NCI-H1436 (cell line): Measurements from ENCODE around the gene NOPCHAP1.
"Not testable (repeated sequence)": the region's sequence is repeated elsewhere in the genome, so short reads cannot be mapped to it uniquely, and the experiment has no call there.

Source experiments
- DNase-seq: peaks from one replicate; lab custom pipeline; 2025; lab: John Stamatoyannopoulos, UW

The NOPCHAP1 gene

DNA sequence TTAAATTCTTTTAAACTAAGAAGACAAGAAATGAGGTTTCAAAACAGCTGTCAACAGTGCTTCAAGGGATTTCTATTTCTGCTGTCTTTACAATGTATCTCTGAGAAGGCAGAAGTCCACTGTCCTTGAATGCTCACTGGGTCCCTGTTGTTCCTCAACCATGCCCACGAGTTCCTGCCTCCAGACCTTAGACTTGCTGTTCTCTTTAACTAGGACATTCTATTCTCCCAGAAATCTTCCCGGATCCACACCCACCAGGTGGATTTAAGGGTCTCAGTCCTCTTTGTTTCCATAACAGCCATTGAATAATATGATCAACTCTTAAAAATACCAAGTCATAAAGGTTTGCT lies 21.3 kb upstream of the NOPCHAP1 start:
- DNase-seq, result no peak

DNA sequence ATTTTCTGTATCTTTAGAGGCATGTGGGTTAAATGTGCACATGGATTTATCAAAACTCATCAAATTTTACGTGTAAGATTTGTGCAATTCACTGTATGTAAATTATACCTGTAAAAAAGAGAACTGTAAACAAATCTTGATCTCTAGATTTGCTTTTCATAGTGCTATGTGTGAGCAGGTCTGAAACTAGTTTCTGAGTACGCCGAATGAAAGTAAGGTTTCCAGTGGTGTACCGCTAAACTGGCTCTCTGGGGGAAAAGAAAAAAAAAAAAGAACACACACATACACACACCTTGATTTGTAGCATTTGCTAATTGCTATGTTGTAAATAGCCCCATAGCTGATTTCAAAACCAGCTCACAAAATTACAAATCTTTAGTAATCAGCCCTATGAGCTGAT lies 19.4 kb upstream of the NOPCHAP1 start:
- no peak for DNase-seq

DNA sequence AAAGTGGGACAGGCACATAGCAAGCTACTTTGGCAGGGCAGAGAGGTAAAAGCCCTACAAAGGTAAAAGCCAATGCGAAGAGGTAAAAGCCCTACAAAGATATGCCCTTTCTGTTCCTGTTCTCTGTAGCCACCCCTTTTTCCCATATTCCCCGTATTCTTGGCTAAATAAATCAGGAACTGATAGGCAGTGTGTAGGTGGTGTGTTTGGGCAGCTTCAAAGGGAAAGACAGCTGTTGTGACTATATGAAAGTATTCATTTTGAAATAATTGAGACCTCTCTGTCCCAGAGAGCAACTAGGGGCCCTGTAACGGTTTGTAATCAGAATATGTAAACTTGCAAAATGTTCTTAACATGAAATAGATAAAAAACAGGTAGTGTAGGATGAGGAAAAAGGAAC lies 16.8 kb upstream of the NOPCHAP1 start:
- no peak for DNase-seq

DNA sequence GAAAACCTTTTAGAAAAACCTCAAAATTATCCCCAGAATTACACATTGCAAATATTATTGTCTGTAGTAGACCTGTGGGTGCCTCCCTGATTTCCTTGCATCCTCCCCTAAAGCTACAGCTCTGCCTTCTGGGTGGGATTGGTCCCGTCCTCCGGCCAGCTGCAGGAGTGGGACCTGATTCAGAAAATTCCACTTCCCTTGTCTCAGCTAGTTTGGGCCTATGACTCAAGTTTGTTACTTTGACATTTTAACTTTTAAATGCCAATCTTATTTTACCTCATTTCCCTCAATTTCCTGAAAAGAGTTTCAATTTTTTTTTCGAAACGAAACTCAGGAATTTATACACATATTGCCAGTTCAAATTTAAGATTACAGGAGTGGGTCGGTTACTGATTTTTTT lies 14.8 kb upstream of the NOPCHAP1 start:
- DNase-seq, result no peak

DNA sequence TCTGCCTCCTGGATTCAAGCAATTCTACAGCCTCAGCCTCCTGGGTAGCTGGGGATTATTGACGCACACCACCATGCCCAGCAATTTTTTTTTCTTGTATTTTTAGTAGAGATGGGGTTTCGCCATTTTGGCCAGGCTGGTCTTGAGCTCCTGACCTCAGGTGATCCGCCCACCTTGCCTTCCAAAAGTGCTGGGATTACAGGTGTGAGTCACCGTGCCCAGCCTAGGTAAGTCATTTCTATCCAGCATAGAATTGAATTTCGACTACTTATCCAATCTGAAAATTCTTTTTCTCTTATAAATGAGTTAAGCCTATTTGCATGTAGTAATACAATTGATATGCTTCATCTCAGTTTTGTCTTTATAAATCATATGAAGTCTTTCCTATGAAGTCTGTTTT lies 12.9 kb upstream of the NOPCHAP1 start:
- no peak for DNase-seq

DNA sequence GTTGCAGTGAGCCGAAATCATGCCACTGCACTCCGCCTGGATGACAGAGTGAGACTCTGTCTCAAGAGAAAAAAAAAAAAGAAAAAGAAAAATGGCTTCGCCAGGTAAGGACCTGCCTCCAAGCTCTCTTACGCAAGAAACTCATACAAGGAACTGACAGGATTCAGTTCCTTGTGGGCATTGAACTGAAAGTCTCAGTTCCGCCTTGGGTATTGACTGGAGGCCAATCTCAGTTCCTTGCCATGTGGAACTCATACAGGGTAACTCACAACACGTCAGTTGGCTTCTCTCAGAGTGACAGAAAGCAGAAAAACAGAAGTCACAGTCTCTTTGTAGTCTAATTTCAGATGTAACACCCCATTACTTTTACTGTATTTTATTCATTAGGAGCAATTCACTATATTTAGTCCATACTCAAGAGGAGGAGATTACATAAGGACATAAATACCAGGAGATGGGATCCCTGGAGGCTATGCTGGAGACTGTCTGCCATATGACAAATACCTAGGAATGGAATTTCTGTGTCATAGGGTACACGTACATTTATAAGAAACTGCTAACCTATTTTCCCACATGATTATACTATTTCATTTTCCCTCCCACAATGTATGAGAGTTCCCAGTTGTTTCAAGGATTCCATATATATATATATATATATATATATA lies 11.4 kb upstream of the NOPCHAP1 start:
- no peak for DNase-seq

DNA sequence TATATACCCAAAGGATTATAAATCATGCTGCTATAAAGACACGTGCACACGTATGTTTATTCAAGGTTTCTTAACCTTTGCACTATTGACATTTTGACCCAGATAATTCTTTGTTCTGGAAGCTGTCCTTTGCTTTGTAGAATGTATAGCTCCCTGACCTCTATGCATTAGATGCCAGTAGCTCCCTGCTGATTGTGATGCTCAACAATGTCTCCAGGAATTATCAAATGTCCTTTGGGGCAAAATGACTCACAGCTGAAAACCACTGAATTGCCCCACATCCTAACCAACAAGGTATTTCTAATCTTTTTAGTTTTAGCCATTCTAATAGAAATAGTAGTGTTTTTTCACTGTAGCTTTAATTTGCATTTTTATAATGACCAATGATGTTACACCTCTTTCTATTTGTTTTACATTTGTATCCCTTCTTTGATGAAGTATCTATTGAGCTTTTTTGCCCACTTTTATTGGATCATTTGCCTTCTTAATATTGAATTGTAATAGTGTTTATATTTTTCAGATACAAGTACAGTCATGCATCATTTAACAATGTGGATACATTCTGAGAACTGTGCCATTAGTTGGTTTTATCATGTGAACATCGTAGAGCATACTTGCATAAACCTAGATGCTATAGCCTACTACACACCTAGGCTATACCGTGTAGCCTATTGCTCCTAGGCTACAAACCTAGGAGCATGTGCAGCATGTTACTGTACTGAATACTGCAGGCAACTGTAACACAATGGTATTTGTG lies 10.4 kb upstream of the NOPCHAP1 start:
- no peak for DNase-seq

DNA sequence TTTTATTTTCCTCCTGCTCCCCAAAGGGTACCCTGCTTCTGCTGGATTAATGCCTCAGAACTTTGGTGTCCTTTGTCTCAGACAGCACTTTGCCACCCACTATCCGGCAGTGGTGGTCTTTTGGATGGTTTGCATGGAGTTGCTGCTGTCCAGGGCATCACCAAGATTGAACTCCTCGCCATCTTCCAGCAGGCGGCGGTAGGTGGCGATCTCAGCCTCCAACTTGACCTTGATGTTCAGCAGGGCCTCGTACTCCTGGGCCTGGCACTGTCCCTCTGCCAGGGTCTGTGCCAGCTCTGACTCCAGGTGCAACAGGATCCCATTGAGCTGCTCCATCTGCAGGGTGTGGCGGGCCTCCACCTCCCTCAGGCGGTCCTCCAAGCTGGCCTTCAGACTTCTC lies 9.4 kb upstream of the NOPCHAP1 start:
- DNase-seq, result no peak

DNA sequence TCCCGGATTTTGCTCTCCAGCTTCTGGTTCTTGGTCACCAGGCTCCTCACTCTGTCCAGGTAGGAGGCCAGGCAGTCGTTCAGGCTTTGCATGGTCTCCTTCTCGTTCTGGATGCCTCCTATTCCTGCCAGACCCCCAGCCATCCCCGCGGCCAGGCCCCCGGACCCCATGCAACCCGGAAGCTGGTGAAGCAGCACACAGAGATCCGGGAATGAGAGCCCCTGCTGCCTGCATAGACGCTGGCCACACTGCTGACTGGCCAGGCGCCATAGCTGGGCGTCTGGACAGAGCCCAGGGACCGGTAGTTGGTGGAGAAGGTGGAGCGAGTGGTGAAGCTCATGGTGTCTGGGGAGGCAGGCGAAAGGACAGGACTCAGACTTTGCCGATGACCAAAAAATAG lies 8.4 kb upstream of the NOPCHAP1 start:
- DNase-seq, result not testable (repeated sequence)

DNA sequence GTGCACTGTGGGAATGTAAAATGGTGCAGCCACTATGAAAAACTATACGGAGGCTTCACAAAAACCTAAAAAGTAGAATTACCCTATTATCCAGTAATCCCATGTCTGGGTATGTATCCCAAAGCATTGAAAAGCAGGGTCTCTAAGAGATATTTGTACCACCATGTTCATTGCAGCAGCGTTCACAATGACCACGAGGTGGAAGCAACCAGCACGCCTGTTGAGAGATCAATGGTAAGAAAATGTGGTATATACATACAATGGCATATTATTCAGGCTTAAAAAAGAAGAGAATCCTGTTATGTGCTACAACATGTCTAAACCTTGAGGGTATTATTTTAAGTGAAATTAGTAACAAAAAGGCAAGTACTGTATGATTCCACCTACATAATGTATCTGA lies 910 bp upstream of the NOPCHAP1 start:
- DNase-seq, result no peak

DNA sequence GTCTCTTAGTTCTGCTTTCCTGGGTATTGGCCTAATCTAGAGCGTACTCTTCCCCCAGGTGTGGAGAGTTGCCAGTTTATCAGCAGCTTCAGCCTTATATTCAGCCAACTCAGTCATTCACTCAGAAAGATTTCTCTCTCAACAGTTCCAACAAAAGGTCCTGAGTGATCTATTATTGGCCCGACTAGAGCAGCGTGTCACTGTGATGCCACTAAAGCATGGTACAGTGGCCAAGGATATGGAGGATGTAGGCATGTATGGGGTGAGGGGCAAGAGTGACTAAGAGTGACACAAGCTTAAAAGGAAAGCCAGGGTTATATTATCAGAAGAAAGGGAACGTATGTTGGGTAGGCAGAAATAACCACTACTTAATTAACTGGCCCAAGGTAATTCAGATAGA lies 4.8 kb downstream of the NOPCHAP1 start:
- no peak for DNase-seq

DNA sequence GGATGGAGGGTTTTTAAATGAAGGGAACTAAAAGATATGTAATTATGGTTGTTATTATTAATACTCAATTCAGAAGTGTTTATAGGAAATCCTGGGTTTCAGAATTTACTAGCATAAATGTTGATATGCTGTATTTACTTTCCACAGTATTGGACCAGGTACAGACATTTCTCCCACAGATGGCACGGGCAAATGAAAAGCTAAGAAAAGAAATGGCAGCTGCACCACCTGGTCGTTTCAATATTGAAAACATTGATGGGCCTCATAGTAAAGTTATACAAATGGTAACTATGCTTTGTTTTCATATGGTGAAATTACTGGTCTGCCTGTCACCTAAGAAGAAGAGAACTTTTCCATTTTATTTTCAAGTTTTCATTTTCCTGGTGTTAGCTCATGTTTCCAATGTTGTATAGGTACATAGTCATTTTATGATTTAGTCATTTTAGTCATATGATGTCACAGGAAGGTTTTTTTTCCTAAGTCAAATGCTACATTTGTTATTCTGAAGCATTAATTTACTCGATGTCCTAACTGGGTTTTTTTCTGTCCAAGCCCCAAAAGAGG lies 5.5 kb downstream of the NOPCHAP1 start:
- DNase-seq, result no peak

DNA sequence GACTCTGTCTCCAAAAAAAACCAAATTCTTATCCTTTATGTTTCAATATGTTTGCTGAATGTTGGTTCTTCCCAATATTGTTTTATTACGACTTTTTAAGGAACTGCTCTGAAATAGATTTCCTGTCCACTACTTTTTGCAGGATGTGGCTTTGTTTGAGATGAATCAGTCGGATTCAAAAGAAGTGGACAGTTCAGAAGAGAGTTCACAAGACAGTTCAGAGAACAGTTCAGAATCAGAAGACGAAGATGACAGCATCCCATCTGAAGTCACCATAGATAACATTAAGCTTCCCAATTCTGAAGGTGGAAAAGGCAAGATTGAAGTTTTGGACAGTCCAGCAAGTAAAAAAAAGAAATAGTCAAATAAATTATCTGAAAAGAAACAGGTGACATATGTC lies 8.2 kb downstream of the NOPCHAP1 start:
- DNase-seq, result no peak

DNA sequence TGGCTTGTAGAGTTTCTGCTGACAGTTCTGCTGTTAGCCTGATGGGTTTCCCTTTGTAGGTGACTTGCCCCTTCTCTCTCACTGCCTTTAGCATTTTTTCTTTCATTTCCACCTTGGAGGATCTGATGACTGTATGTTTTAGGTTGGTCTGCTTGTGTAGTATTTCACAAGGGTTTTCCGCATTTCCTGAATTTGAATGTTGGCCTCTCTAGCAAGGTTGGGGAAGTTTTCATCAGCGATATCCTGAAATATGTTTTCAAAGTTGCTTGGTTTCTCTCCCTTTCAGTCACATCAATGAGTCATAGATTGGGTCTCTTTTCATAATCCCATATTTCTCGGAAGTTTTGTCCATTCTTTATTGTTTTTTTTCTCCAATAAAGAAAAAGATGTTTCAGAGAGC lies 11.4 kb downstream of the NOPCHAP1 start:
- no peak for DNase-seq

DNA sequence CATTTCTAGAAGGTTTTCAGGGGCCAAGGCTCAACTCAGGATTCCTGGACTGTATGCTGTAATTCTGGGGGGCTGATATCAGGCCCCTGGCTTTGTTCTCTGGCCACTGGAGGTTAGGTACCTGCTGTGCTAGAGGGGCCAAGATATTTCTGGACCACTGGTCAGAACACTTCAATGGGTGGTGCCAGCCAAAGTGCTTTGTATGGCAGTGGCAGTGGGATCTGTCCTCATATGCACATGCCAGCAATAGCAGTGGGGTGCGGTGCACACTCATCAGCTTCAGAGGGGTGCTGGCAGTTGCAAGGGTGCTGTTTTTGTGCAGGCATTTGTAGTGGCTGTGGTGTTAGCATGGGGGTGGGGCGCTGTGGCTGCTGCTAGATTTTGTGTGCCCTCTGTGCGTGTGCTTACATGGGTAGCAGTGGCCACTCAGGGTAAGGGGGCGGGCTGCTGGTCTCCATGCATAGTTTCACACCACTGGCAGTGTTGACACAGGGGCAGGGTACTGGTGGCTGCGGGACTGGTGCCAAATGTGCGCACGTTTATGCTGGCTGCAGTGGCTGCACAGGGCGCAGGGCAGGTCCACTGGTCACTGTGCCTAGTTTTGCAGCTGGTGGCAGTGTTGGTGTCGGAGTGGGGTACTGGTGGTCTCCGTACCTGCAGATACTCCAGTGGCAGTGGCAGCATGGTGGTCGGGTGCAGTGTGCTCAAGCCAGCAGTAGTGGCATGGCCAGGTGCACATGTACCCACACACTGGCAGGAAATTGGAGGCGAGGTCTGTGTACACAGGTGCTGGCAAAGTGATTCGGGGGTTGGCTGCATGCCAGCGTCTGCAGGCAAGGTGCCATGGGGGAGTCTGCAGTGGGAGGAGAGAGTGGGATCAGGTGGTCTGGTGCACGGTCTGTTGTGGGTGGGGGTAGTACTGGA lies 12.6 kb downstream of the NOPCHAP1 start:
- DNase-seq, result peak; percentile 86

DNA sequence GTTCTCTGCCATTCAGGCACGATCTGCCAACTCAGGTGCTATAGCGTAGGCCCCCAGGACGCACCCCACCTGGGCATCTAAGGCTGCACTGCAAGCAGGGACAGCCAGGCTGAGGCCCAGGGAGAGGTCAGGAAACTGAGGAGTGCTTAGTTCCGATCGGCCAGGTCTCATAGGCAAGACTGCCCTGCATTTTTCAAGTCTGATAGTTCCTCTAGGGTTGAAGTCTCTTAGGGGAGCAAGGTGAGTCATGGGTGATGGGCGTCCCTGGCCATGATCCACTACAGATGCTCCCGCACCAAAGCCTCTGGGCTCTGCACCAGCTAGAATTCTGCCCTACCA lies 13.2 kb downstream of the NOPCHAP1 start:
- DNase-seq, result no peak

DNA sequence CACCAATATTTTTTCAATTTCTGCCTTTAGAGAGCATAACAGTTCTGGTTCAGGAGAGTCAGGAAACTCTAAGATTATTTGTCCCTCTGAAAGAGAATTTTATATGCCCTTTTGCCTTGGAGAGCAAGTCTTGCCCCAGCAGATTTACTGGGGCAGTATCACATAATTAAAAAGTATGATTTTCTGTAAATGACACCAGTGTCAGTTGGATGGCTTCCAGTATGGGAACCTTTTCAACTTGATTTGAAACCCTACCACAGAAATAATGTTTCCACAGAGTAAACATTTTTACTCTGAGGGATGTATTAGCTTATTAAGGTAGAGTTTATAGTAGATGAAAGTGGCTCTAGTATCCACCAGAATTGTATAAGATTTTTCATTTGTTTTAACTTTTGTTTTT lies 15.4 kb downstream of the NOPCHAP1 start:
- DNase-seq, result no peak

DNA sequence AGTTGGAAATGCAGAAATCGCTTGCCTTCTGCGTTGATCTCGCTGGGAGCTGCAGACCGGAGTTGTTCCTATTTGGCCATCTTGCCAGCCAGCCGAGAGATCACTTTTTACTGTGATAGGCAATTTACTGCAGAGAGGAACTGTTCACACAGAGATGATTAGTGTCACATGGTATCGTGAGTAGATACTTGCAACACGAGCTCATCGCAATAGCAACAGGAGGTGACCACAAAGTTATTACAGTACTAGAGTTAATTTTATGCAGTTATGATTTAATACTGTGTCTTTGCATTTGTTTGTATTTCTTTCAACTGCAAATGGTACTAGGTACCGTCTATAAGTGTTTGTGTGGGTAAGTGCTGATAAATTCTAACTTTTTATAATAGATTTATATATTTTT lies 27.8 kb downstream of the NOPCHAP1 start:
- DNase-seq, result no peak

DNA sequence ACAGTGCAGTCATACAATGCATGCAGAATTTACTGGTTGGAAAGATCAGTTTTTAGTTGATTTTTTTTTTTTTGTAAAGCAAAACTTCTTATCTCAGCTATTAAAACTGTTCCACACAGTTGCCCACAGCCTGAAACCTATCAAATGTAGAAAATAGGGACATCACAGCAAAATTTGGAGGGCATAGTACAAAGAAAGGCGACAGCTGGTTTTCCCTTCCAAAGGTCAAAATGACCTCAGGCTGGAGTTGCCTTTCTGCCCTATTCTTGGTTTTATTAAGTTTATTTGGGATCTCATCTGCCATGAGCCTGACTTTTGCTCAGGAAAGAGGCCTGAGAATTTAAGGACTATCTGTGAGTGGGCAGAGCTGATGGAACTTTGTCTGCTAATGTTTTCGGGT lies 28.5 kb downstream of the NOPCHAP1 start:
- DNase-seq, result no peak

DNA sequence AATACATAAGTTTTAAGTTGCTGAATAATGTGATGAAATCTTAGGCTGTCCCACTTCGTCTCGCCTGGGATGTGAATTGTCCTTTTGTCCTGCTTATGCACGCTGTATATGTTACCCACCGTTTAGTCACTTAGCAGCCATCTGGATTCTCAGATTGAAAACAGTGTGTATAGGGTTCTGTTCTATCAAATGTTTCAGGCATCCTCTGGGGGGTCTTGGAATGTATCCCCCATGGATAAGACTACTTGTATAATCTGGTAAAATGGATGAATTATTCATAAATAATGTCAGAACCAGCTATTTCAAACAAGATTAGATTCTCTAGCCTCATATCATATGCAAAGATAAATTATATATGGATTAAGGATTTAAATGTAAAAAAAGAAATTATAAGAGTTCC lies 29.4 kb downstream of the NOPCHAP1 start:
- DNase-seq, result no peak

DNA sequence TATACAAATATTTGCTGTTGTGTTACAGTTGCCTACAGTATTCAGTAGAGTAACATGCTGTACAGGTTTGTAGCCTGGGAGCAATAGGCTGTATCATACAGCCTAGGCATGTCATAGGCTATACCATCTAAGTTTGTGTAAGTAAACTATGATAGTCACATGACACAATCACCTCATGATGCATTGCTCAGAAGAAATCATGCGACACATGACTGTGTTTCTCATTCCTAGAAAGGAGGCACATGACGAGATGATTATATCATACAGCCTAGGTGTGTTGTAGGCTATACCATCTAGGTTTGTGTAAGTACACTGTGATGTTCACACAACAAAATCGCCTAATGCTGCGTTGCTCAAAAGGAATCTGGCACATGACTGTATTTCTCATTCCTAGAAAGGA lies 31.9 kb downstream of the NOPCHAP1 start:
- no peak for DNase-seq

DNA sequence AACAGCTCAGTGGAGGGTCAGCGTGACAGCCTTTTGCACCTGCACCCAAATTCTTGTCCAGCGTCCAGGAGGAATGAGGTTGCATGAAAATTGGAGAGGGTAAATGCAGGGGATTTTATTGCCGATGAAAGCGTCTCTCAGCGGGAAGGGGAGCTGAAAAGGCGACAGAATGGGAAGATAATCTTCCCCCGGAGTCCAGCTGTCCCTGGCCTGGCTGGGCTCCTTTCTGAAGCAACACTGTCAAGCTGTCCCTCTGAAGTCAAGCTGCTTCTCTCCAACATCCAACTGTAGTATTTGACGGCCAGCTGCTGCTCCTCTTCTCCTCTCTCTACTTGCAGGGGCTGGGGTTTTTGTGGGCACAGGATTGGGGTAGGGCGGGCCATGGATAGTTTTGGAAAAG lies 32.7 kb downstream of the NOPCHAP1 start:
- DNase-seq, result no peak
